HG02852 (cell line): ENCODE data around the gene RFX2.

ENCODE experiments used
- ATAC-seq: cut with Tn5 transposase; IDR thresholded peaks from one replicate; pipeline ENCODE4 v1.9.1; 2021; ENCODE audit warnings: mild to moderate bottlenecking, moderate library complexity; ENCODE audit not compliant: unreplicated experiment

Gene RFX2

GRCh38 chr19:5959260-5960004 is 150.9 kb downstream of the RFX2 start:
- no peak for ATAC-seq

GRCh38 chr19:5958851-5959122 is 151.5 kb downstream of the RFX2 start:
- no peak for ATAC-seq

GRCh38 chr19:5958074-5958850 is 152.0 kb downstream of the RFX2 start:
- ATAC-seq = no peak

GRCh38 chr19:5957170-5957569 is 153.1 kb downstream of the RFX2 start:
- ATAC-seq = no peak

GRCh38 chr19:5956728-5957127 is 153.6 kb downstream of the RFX2 start:
- ATAC-seq = no peak

GRCh38 chr19:5956323-5956722 is 154.0 kb downstream of the RFX2 start:
- ATAC-seq = no peak

- no peak for ATAC-seq
Observed at GRCh38 chr19:5955636-5955935, 154.7 kb downstream of the RFX2 start.

GRCh38 chr19:5954293-5954692 is 156.0 kb downstream of the RFX2 start:
- ATAC-seq = no peak

- ATAC-seq = no peak
Observed at GRCh38 chr19:5953680-5954213, 156.6 kb downstream of the RFX2 start.

- no peak for ATAC-seq
Observed at GRCh38 chr19:5953030-5953589, 157.2 kb downstream of the RFX2 start.

GRCh38 chr19:5952193-5953029 is 157.9 kb downstream of the RFX2 start:
- no peak for ATAC-seq

- no peak for ATAC-seq
Observed at GRCh38 chr19:5951338-5951861, 158.9 kb downstream of the RFX2 start.

GRCh38 chr19:5950741-5951140 is 159.6 kb downstream of the RFX2 start:
- no peak for ATAC-seq

GRCh38 chr19:5949792-5950305 is 160.5 kb downstream of the RFX2 start:
- no peak for ATAC-seq

- no peak for ATAC-seq
Observed at GRCh38 chr19:5948752-5949564, 161.3 kb downstream of the RFX2 start.

GRCh38 chr19:5947435-5947834 is 162.9 kb downstream of the RFX2 start:
- no peak for ATAC-seq

GRCh38 chr19:5943623-5944022 is 166.7 kb downstream of the RFX2 start:
- no peak for ATAC-seq
